Muscle of back (tissue), 11 donors: ENCODE results near the gene NME9. TPM values are rescaled to one million over a fixed set of nuclear protein-coding genes. Genes with fewer than 3 reads are reported as not detected.

Source experiments
- DNase-seq, 3 donors: peaks; one replicate each; pipeline versions ENCODE4 v3.0.0 to v3.0.0-alpha.2; 2013
- polyA plus RNA-seq, 10 donors: library from polyadenylated mRNA; unstranded; fragments of 120-200 nt; gene quantifications; one replicate each; pipeline ENCODE4 v1.2.1, GENCODE V29; 2013; ENCODE audit not compliant: insufficient read length in 10 of 10

NME9 gene
- polyA plus RNA-seq, 10 donors: 0.28 to 1.2 (median 0.67) TPM

GRCh38 chr3:138363322-138363721 lies 33.7 kb upstream of the NME9 start:
- no peak for DNase-seq

- DNase-seq: no peak
Observed at GRCh38 chr3:138362538-138362937, 32.9 kb upstream of the NME9 start.

- DNase-seq: no peak
Observed at GRCh38 chr3:138361561-138361971, 31.9 kb upstream of the NME9 start.

- DNase-seq: no peak
Observed at GRCh38 chr3:138360869-138361525, 31.3 kb upstream of the NME9 start.

- DNase-seq: no peak
Observed at GRCh38 chr3:138359919-138360868, 30.5 kb upstream of the NME9 start.

GRCh38 chr3:138359148-138359918 lies 29.7 kb upstream of the NME9 start:
- no peak for DNase-seq

GRCh38 chr3:138356730-138357405 lies 27.2 kb upstream of the NME9 start:
- peak in 2 of 3 donors; percentile 36 to 42 for DNase-seq

- DNase-seq: no peak
Observed at GRCh38 chr3:138355071-138355470, 25.4 kb upstream of the NME9 start.

- no peak for DNase-seq
Observed at GRCh38 chr3:138354376-138354775, 24.7 kb upstream of the NME9 start.

GRCh38 chr3:138351916-138352550 lies 22.4 kb upstream of the NME9 start:
- no peak for DNase-seq

- DNase-seq: no peak
Observed at GRCh38 chr3:138351151-138351550, 21.5 kb upstream of the NME9 start.

GRCh38 chr3:138349926-138350665 lies 20.4 kb upstream of the NME9 start:
- DNase-seq: peak in 1 of 3 donors; percentile 29

- peak in 1 of 3 donors; percentile 57 for DNase-seq
Observed at GRCh38 chr3:138348754-138349739, 19.4 kb upstream of the NME9 start.

GRCh38 chr3:138347960-138348753 lies 18.5 kb upstream of the NME9 start, which contains the start of gene MRAS:
TSS of gene MRAS (plus strand) at chr3:138348579. CDS start at chr3:138372884, 24,305 bp downstream.
- peak; percentile 79 to 84 (median 79) for DNase-seq

GRCh38 chr3:138344754-138345153 lies 15.1 kb upstream of the NME9 start:
- DNase-seq: no peak

GRCh38 chr3:138340511-138340910 lies 10.9 kb upstream of the NME9 start:
- no peak for DNase-seq

GRCh38 chr3:138338811-138339210 lies 9.2 kb upstream of the NME9 start:
- DNase-seq: peak in 1 of 3 donors; percentile 48

GRCh38 chr3:138338244-138338643 lies 8.6 kb upstream of the NME9 start:
- no peak for DNase-seq
